HG03108 (cell line): ENCODE data around the gene ASB10.

ENCODE experiments used
- ATAC-seq: cut with Tn5 transposase; IDR thresholded peaks from one replicate; pipeline ENCODE4 v1.9.1; 2021; ENCODE audit warnings: moderate library complexity; ENCODE audit not compliant: unreplicated experiment

The ASB10 gene

DNA sequence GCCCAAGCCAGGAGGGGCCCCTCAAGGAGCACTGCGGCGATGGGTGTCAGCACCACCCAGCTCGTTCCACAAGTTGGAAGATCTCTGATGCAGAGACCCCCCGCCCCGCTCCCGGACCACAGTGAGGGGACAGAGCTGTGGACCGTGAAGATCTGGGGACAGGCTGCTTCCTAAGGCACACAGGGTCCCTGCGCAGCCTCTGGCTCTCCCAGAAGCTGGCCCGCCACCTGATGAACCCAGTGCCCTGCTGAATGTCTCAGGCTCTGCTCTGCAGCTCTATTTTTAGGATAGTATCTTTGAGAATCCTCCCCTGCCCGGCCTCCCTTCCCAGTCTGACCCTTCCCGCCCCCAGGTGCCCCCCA lies 49.3 kb downstream of the ASB10 start:
- ATAC-seq = no peak

- no peak for ATAC-seq
Observed at GRCh38 chr7:151137076-151137675, 49.9 kb downstream of the ASB10 start.

- no peak for ATAC-seq
Observed at GRCh38 chr7:151135866-151136843, 50.9 kb downstream of the ASB10 start.

DNA sequence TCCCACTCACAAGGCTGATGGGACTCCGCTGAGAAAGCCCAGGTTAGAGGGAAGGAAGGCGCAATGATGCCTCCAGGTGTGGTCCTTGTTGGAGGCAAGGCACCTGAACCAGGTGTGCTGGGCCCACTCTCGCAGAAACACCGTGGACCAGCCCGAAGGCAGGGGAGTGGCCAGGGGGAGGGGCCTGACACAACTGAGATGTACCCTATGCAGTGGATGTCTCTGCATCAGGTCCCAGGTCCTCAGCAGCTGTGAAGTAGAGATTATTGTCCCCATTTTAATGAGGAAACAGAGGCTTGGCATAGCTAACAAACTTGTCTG lies 51.6 kb downstream of the ASB10 start:
- ATAC-seq = no peak

- no peak for ATAC-seq
Observed at GRCh38 chr7:151134743-151135524, 52.1 kb downstream of the ASB10 start.

GRCh38 chr7:151133986-151134742 lies 52.9 kb downstream of the ASB10 start:
- no peak for ATAC-seq

- ATAC-seq = no peak
Observed at GRCh38 chr7:151133266-151133985, 53.6 kb downstream of the ASB10 start.

- ATAC-seq = no peak
Observed at GRCh38 chr7:151132461-151133205, 54.4 kb downstream of the ASB10 start.

DNA sequence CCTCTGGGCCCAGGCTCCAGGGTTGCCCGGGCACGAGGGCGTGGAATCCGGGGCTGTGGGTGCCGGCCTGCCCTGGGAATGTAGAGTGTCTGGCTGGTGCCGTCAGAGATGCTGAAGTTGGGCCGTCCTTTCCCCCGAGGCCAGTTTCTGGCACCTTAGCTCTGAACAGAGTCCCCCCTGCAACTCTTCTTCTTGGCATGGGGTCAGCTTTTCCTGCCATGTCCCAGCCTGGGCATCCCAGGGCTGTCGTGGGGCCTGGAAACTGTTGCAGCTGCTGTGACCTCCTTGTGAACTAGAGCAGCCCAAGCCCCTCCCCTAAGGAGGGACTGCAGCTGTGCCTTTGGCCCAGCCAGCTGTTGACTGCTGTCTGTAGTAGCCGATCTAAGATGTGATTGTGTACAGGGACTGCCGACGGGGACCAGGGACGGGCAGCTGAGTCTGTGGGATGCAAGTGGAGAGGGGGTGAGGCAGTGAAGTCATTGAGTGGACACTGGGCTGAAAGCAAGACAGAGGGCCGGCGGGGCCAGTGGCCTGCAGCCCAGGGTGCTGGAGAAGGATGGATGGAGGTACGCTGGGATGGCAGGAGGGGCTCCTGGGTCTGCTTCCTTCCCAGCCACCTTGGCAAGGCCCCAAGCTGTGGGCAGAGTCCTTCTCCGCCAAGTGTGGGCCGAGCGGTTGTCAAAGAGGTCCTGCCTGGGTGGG lies 55.3 kb downstream of the ASB10 start:
- no peak for ATAC-seq

DNA sequence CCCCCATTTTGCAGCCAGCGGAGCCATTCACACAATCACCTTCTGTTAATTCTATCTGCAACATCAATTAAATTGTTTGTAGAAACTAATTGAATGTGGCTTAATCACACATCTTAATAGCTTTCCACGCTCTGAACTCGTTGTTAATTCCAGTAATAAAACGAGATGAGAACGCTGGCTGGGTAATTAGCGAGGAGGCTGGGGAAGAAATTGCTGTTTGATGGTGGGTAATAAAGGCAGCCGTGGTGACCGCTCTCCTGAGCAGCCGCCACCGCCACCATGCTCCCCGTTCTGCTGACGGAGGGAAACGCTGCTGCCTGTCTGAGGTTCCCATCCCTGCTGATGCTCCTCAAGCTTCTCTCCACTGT lies 55.8 kb downstream of the ASB10 start:
- ATAC-seq = no peak

DNA sequence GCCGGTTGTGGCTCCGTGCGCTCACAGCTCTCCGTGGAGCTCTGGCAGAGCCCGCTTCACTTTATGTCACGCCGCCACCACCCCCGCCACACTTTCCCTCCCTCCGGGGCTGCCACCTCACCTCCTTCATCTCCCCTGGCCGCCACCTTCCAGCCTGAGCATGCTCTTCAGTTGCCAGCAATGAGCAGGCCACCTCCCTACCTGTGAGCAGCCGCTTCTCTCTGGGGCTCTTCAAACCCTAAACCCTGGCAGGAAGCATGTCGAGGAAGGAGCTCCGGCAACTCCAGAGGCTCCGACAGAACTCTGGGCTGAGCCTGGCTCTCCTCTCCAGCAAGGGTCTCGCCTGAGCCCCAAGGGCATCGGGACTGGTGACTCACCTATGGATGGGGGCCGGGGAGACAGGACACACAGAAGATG lies 56.3 kb downstream of the ASB10 start:
- ATAC-seq = no peak

DNA sequence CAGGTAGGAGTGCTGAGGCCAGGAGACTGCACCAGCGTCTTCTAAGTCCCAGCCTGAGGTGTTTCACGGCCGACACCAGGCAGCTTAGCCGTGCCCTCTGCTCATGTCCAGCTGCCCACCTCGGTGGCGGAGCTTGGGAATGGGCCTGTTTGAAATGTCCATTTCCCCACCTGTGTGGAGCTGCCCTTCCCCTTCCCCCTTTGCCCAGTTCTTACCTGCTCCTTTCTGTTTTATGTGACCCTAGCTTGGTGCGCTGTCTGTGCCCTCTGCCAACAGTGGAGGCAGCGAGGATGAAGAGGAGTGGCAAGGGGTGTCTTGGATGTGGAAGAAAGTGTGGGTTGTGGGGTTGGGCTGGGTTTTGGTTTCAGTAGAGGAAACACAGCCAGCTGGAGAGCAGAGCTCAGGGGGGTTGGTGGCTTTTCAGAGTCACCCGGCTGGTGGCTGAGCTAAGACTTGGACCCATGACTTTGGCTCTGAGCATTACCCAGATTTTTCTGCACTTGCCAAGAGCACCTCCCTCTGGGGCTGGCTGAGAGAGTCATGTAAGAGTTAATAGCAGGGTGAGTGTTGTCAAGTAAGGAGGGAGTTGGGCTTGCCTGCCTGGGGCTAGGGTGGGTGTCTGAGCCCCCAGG lies 57.0 kb downstream of the ASB10 start:
- ATAC-seq = no peak

GRCh38 chr7:151129117-151129959 lies 57.7 kb downstream of the ASB10 start:
- ATAC-seq = no peak

- ATAC-seq = no peak
Observed at GRCh38 chr7:151128716-151129115, 58.3 kb downstream of the ASB10 start.

DNA sequence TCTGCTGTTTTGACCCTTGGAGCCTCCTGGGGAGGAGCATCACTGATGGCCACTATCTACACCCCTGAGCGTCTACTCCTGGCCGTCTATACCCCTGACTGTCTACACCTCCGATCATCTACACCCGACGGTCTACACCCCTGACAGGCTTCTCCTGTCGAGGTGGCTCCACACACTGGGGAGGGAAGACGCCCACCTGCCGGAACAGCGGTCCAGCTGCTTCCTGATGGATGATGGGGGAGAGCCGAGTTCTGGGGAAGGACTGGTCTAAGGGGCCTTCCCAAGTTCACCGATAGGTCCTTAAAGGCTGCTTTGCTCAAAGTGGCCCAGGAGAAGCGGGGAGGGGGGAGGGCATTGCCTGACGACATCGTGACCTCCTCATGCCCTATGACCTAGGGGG lies 58.9 kb downstream of the ASB10 start:
- no peak for ATAC-seq

- no peak for ATAC-seq
Observed at GRCh38 chr7:151126491-151127137, 60.4 kb downstream of the ASB10 start.

DNA sequence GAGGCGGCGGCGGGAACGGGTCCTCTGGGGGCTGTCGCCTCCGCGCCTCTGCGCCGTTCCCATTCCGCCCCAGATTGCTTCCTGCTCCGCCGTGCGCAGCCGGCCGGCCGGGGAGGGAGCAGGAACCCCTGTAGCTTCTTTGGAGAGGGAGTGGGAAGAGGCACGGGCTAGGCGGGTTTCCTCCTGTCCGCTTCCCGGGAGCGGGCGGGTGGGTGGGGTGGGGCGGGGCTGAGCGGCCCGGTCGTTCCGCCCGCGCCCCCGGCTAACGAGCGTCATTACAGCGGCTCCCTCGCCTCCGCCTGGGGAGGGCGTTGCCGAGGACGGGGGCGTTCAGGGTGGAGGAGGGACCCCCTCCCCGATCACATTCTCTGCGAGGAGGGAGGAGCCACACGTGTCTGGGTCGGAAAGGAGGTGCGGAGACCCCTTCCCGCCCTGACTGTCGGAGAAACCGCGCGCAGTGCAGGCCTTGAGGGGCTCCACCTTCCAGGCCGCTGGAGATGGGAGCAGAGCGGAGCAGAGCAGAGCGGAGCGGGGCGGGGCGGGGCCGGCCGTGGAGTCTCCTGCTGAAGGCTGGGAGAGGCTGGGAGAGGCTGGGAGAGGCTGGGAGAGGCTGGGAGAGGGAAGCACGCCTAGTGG lies 61.1 kb downstream of the ASB10 start:
- ATAC-seq = no peak
